Breast epithelium (tissue), 3 donors: ENCODE results near the gene NRCAM.

ENCODE experiments used
- POLR2A ChIP-seq: fragments of 450-650 bp; IDR thresholded peaks from one replicate; pipeline ENCODE4 v1.6.1; 2016; ENCODE audit warnings: antibody characterized with exemption, mild to moderate bottlenecking, moderate library complexity
- TF ChIP-seq, protein P1 (sequence below), 3 donors: fragments of 450-650 bp; IDR thresholded peaks; one replicate each; pipeline ENCODE4 v1.5.1; 2016 to 2017; ENCODE audit warnings: antibody characterized with exemption in 3 of 3, mild to moderate bottlenecking in 3 of 3, moderate library complexity in 3 of 3

DNA sequence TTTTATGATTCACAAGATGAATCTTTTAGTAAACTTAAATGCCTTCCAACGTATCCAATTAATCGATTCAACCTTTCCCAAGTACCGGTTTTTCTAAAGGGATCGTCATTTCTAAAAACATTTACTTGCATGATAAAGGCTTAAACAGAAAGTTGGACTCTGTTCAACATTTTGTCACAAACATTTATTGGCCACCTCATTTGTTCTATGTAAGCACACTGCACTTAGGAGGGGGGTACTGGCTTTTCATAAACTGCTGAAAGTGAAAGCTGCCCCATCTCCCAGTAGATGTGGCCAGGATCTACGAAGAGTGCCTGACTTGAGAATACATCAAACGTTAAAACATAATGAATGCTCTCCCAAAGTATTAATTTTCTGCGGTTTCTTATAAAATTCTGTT lies 288.8 kb downstream of the NRCAM start:
- TF ChIP-seq, protein P1, sequence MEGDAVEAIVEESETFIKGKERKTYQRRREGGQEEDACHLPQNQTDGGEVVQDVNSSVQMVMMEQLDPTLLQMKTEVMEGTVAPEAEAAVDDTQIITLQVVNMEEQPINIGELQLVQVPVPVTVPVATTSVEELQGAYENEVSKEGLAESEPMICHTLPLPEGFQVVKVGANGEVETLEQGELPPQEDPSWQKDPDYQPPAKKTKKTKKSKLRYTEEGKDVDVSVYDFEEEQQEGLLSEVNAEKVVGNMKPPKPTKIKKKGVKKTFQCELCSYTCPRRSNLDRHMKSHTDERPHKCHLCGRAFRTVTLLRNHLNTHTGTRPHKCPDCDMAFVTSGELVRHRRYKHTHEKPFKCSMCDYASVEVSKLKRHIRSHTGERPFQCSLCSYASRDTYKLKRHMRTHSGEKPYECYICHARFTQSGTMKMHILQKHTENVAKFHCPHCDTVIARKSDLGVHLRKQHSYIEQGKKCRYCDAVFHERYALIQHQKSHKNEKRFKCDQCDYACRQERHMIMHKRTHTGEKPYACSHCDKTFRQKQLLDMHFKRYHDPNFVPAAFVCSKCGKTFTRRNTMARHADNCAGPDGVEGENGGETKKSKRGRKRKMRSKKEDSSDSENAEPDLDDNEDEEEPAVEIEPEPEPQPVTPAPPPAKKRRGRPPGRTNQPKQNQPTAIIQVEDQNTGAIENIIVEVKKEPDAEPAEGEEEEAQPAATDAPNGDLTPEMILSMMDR (IDR thresholded peaks at IDR 0.05) = no peak
- no peak for TF ChIP-seq POLR2A
